ENCODE measurements around the gene PSMB9. TPM values are rescaled to one million over a fixed set of nuclear protein-coding genes. Genes with fewer than 3 reads are reported as not detected.

PSMB9 gene
- polyA plus RNA-seq, 3 donors, result 204 to 405 (median 350) TPM

DNA sequence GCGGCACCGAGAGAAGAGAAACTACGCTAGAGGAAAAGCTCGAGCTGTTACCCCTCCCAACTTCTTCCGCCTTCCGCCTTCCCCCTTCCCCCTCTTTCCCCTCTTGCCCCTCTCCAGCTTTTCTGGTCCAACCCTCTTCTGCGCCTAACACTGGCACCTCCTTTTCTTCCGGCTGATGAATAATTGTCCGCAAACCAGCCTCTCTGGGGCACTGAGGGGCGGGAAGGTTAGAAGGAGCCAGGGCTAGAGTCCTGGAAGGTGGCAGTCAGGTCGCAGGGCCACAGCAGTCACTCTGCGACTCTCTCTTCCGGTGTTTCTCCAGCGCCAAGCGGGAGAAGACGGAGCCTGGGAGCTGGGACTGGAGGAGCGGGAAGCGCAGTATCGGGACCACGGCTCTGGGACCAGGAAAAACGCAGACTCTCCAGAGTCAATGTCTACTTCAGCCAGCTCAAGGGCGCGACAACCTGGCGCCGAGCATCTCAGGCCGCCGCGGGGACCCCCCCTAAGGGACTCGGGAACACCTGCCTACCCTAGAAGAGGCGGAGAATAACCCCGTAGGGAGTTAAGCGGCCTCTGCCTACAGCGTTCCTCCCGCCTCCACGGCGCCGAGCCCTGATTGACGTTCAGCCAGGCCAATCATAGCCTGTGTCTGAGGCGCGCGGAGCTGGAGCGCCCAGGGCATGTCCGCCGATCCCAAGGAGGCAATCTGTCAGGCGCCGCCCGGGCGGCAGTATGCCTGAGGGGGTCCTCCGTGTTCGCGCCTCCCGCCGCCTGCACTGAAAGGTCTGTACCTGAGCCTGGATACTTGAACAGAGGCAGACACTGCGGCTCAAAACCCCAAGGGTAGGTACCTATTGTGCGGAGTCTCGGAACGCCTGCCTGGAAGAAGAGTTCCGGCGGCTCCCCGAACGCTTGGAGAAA, 40.4 kb downstream of the PSMB9 start:
- peak; percentile 84 to 90 (median 88) for DNase-seq
- Histone ChIP-seq H3K79me2 (ENCODE audit: insufficient read depth, low read length) (peaks cover 48% of the 10 kb centered on the region), H2AFZ (ENCODE audit: insufficient read depth, low read depth, low read length, poor library complexity, severe bottlenecking) (peak overlapping the region; percentile 97), H3K9ac (ENCODE audit: insufficient read depth, low read length, poor library complexity, severe bottlenecking) (peak overlapping the region; percentile 75), H3K27me3 (ENCODE audit: control insufficient read depth in 2 of 2, insufficient read depth in 2 of 2, low read length in 2 of 2) (no peaks in the 10 kb centered on the region), H3K4me3 (replicated peaks in 1 of 3; ENCODE audit: low read depth in 2 of 3, low read length in 3 of 3) (peak overlapping the region; percentile 75 to 96 (median 79)), H3K4me1 (ENCODE audit: control insufficient read depth in 1 of 2, insufficient read depth in 2 of 2, low read length in 2 of 2) (peaks cover 22 to 42% of the 10 kb centered on the region in 2 donors), H4K20me1 (ENCODE audit: insufficient read depth, low read length) (no peaks in the 10 kb centered on the region), H3K9me3 (replicated peaks in 1 of 2; ENCODE audit: control insufficient read depth in 1 of 2, insufficient read depth in 1 of 2, low read length in 2 of 2) (no peaks in the 10 kb centered on the region), H3K27ac (ENCODE audit: low read depth in 1 of 2, low read length in 2 of 2) (peak overlapping the region; percentile 73 to 82), H3K36me3 (replicated peaks in 1 of 2; ENCODE audit: control insufficient read depth in 1 of 2, insufficient read depth in 2 of 2, low read length in 2 of 2) (no peaks in the 10 kb centered on the region), H3K4me2 (replicated peaks; ENCODE audit: extremely low read depth, low read length, poor library complexity, severe bottlenecking) (peak overlapping the region; percentile 99)
- Mint-ChIP-seq H3K27me3 (ENCODE audit: low read depth in 3 of 3) (peaks cover 0 to 1% (median 0%) of the 10 kb centered on the region in 3 donors), H3K4me3 (peak overlapping the region; percentile 99 to 100), H3K36me3 (no peaks in the 10 kb centered on the region), H3K9me3 (no peaks in the 10 kb centered on the region), H3K4me1 (peaks cover 47% of the 10 kb centered on the region), H3K27ac (peak overlapping the region; percentile 89 to 98 (median 94))
- TF ChIP-seq, protein P1, sequence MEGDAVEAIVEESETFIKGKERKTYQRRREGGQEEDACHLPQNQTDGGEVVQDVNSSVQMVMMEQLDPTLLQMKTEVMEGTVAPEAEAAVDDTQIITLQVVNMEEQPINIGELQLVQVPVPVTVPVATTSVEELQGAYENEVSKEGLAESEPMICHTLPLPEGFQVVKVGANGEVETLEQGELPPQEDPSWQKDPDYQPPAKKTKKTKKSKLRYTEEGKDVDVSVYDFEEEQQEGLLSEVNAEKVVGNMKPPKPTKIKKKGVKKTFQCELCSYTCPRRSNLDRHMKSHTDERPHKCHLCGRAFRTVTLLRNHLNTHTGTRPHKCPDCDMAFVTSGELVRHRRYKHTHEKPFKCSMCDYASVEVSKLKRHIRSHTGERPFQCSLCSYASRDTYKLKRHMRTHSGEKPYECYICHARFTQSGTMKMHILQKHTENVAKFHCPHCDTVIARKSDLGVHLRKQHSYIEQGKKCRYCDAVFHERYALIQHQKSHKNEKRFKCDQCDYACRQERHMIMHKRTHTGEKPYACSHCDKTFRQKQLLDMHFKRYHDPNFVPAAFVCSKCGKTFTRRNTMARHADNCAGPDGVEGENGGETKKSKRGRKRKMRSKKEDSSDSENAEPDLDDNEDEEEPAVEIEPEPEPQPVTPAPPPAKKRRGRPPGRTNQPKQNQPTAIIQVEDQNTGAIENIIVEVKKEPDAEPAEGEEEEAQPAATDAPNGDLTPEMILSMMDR (IDR thresholded peaks at IDR 0.05), result no peak
- 0% methylated on average over 54 of the region's 61 CpGs for WGBS (ENCODE audit: insufficient coverage)
- intact Hi-C loops (cut with micrococcal nuclease), result loop anchor here (5.0 to 10.0 kb wide), 3 partner anchors 38 to 190 kb away; no protein-coding TSS in a partner anchor

DNA sequence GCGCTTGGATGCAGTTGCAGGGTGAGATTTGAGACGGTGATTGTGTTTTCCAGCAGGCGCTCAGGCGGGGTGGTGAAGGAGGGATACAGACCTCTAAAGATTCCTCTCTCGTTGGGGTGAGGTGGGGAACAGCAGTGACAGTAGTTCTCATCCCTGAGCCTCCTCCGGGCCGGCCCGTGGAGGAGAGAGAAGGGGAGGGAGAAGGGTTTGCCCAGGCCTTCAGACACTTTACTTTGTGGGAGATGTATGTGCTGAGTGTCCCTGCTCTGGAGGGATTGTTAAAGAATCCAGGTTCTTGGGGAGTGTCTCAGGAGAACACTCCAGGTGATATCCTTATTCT, 41.0 kb downstream of the PSMB9 start:
- Histone ChIP-seq H3K4me3 (replicated peaks in 1 of 3; ENCODE audit: low read depth in 2 of 3, low read length in 3 of 3) (peak overlapping the region; percentile 75 to 96 (median 79)), H3K36me3 (replicated peaks in 1 of 2; ENCODE audit: control insufficient read depth in 1 of 2, insufficient read depth in 2 of 2, low read length in 2 of 2) (no peaks in the 10 kb centered on the region), H3K4me1 (ENCODE audit: control insufficient read depth in 1 of 2, insufficient read depth in 2 of 2, low read length in 2 of 2) (peaks cover 22 to 42% of the 10 kb centered on the region in 2 donors), H3K9ac (ENCODE audit: insufficient read depth, low read length, poor library complexity, severe bottlenecking) (peak overlapping the region; percentile 75), H3K27me3 (ENCODE audit: control insufficient read depth in 2 of 2, insufficient read depth in 2 of 2, low read length in 2 of 2) (no peaks in the 10 kb centered on the region), H3K79me2 (ENCODE audit: insufficient read depth, low read length) (peaks cover 54% of the 10 kb centered on the region), H3K9me3 (replicated peaks in 1 of 2; ENCODE audit: control insufficient read depth in 1 of 2, insufficient read depth in 1 of 2, low read length in 2 of 2) (no peaks in the 10 kb centered on the region), H4K20me1 (ENCODE audit: insufficient read depth, low read length) (no peaks in the 10 kb centered on the region), H3K4me2 (replicated peaks; ENCODE audit: extremely low read depth, low read length, poor library complexity, severe bottlenecking) (peak overlapping the region; percentile 99), H2AFZ (ENCODE audit: insufficient read depth, low read depth, low read length, poor library complexity, severe bottlenecking) (peak overlapping the region; percentile 97), H3K27ac (ENCODE audit: low read depth in 1 of 2, low read length in 2 of 2) (peak overlapping the region in 1 of 2 donors; percentile 82)
- WGBS (ENCODE audit: insufficient coverage), result 0% methylated on average over 2 of the region's 8 CpGs
- no peak for DNase-seq
- Mint-ChIP-seq H3K4me3 (peak overlapping the region; percentile 99 to 100), H3K9me3 (no peaks in the 10 kb centered on the region), H3K27me3 (ENCODE audit: low read depth in 3 of 3) (peaks cover 0 to 1% (median 0%) of the 10 kb centered on the region in 3 donors), H3K4me1 (peaks cover 47% of the 10 kb centered on the region), H3K36me3 (peaks cover 0 to 3% of the 10 kb centered on the region in 2 donors), H3K27ac (peak overlapping the region; percentile 57 to 98 (median 93))
- intact Hi-C loops (cut with micrococcal nuclease), result loop anchor here (5.0 to 10.0 kb wide), 2 partner anchors 42 to 190 kb away; no protein-coding TSS in a partner anchor
- TF ChIP-seq, protein P1 (IDR thresholded peaks at IDR 0.05), result no peak
